Smooth muscle cell (in vitro differentiated cells): Measurements from ENCODE around the gene EBP. TPM values are rescaled to one million over a fixed set of nuclear protein-coding genes. Genes with fewer than 3 reads are reported as not detected.
"Not testable (repeated sequence)": the region's sequence is repeated elsewhere in the genome, so short reads cannot be mapped to it uniquely, and the experiment has no call there.

Experiments
- DNase-seq: peaks from one replicate; lab custom pipeline; 2025; ENCODE audit not compliant: unreplicated experiment; lab: John Stamatoyannopoulos, UW
- H2AFZ ChIP-seq: fragments of 200-600 bp; sonication (generic); 2 replicates; pipeline ENCODE4 v1.6.0; 2016; ENCODE audit warnings: antibody characterized with exemption, low read depth, mild to moderate bottlenecking
- H3F3A ChIP-seq: fragments of 200-600 bp; sonication (generic); 2 replicates; pipeline ENCODE4 v1.6.0; 2017; ENCODE audit warnings: antibody characterized with exemption, low read depth
- H3K27ac ChIP-seq: fragments of 200-600 bp; sonication (generic); 2 replicates; pipeline ENCODE4 v1.5.1; 2016; ENCODE audit warnings: low read depth, mild to moderate bottlenecking
- H3K27me3 ChIP-seq: fragments of 200-600 bp; sonication (generic); 2 replicates; pipeline ENCODE4 v1.6.1; 2016; ENCODE audit warnings: low read depth, mild to moderate bottlenecking
- H3K36me3 ChIP-seq: fragments of 200-600 bp; sonication (generic); 2 replicates; pipeline ENCODE4 v1.5.1; 2016; ENCODE audit warnings: low read depth
- H3K4me1 ChIP-seq: fragments of 200-600 bp; sonication (generic); 2 replicates; pipeline ENCODE4 v1.5.1; 2016; ENCODE audit warnings: low read depth
- H3K4me2 ChIP-seq: fragments of 200-600 bp; sonication (generic); 2 replicates; pipeline ENCODE4 v1.6.0; 2016; ENCODE audit warnings: mild to moderate bottlenecking
- H3K4me3 ChIP-seq: fragments of 200-600 bp; sonication (generic); 2 replicates; pipeline ENCODE4 v1.5.1; 2016; ENCODE audit warnings: mild to moderate bottlenecking
- H3K79me2 ChIP-seq: fragments of 200-600 bp; sonication (generic); 2 replicates; pipeline ENCODE4 v1.6.0; 2016; ENCODE audit warnings: low read depth, mild to moderate bottlenecking
- H3K9ac ChIP-seq: fragments of 200-600 bp; sonication (generic); 2 replicates; pipeline ENCODE4 v1.6.0; 2016; ENCODE audit warnings: low read depth
- H3K9me3 ChIP-seq: fragments of 200-600 bp; sonication (generic); replicated peaks from 2 replicates; pipeline ENCODE4 v1.5.1; 2016; ENCODE audit warnings: low read depth
- H4K20me1 ChIP-seq: fragments of 200-600 bp; sonication (generic); 2 replicates; pipeline ENCODE4 v1.6.0; 2016; ENCODE audit warnings: low read depth
- WGBS: methylation state at CpG from one replicate; pipeline ENCODE4 v1.1.7; 2016; ENCODE audit warnings: low lambda C conversion rate; 5-methylcytosine and 5-hydroxymethylcytosine counted together
- polyA plus RNA-seq: library from polyadenylated mRNA; unstranded; fragments of >200 nt; fragmentation: Nextera tagmentation; extraction: Ambion mirVana; gene quantifications from 2 replicates; pipeline ENCODE4 v1.2.1, GENCODE V29; 2016
- total RNA-seq: library from RNA; depleted of rRNA; stranded (reverse); fragments of >200 nt; gene quantifications from 2 replicates; pipeline ENCODE4 v1.2.3, GENCODE V29; 2014
- TF ChIP-seq, protein P1 (sequence below): fragments of 200-600 bp; sonication (generic); IDR thresholded peaks from 2 replicates; pipeline ENCODE4 v1.5.1; 2017; ENCODE audit warnings: borderline replicate concordance, mild to moderate bottlenecking, antibody characterized with exemption; ENCODE audit not compliant: insufficient read depth, poor library complexity, severe bottlenecking

The EBP gene
- total and polyA plus RNA-seq, 2 experiments from 2014 or later = 63.0 to 85.5 TPM

DNA sequence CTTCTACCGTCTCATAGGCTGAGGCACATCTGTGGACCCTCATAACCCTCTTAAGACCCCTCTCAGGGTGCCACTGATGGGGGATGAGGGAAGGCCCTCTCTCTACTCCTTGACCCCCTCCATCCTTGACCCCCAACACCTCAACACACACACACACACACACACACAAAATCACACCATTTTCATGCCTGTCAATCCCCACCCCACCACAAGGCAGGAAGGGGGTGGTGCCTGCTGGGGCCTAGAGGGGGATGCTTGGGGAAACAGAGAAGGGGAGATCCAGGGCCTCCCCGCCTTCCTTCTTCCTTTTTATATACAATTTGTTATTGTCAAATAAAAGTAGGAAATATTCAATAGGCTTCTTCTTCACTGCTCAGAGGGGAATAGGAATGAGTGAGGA, 1.2 kb upstream of the EBP start:
- H3K4me1 ChIP-seq = no peaks in the 10 kb centered on the region
- WGBS = 96% methylated on average over 2 of the region's 2 CpGs
- peaks cover 6% of the 10 kb centered on the region for H3K79me2 ChIP-seq
- H3K9me3 ChIP-seq = no peaks in the 10 kb centered on the region
- no peak overlapping the region for H3K4me2 ChIP-seq
- no peaks in the 10 kb centered on the region for H3K36me3 ChIP-seq
- TF ChIP-seq, protein P1, sequence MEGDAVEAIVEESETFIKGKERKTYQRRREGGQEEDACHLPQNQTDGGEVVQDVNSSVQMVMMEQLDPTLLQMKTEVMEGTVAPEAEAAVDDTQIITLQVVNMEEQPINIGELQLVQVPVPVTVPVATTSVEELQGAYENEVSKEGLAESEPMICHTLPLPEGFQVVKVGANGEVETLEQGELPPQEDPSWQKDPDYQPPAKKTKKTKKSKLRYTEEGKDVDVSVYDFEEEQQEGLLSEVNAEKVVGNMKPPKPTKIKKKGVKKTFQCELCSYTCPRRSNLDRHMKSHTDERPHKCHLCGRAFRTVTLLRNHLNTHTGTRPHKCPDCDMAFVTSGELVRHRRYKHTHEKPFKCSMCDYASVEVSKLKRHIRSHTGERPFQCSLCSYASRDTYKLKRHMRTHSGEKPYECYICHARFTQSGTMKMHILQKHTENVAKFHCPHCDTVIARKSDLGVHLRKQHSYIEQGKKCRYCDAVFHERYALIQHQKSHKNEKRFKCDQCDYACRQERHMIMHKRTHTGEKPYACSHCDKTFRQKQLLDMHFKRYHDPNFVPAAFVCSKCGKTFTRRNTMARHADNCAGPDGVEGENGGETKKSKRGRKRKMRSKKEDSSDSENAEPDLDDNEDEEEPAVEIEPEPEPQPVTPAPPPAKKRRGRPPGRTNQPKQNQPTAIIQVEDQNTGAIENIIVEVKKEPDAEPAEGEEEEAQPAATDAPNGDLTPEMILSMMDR = no peak
- H2AFZ ChIP-seq = no peak overlapping the region
- no peaks in the 10 kb centered on the region for H4K20me1 ChIP-seq
- H3K4me3 ChIP-seq = no peak overlapping the region
- no peak overlapping the region for H3K9ac ChIP-seq
- H3K27me3 ChIP-seq = no peaks in the 10 kb centered on the region
- no peaks in the 10 kb centered on the region for H3F3A ChIP-seq
- H3K27ac ChIP-seq = no peak overlapping the region
- DNase-seq = no peak

DNA sequence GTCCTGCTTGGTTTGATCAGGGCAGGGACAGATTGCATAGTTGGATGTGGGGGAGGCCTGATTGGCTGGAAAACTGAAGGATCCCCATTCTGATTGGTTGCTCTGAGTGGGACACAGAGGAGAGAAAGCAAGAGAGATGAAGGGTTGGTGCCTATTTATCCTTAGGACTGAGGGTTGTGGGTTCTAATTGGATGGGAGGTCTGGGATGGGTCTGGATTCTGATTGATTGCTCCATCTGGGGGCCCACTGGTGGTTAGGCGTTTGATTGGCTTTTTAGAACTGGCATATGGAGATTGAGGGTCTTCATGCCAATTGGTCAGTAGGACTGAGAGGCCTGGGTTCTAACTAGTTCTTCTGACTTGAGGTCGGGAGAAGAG, 644 bp upstream of the EBP start:
- Histone ChIP-seq H2AFZ (no peak overlapping the region), H3K9ac (no peak overlapping the region), H3F3A (no peaks in the 10 kb centered on the region), H3K79me2 (peaks cover 6% of the 10 kb centered on the region), H3K4me2 (peak overlapping the region; percentile 88), H3K27ac (no peak overlapping the region), H3K9me3 (no peaks in the 10 kb centered on the region), H3K4me1 (no peaks in the 10 kb centered on the region), H3K4me3 (peak overlapping the region; percentile 59), H3K36me3 (no peaks in the 10 kb centered on the region), H3K27me3 (no peaks in the 10 kb centered on the region), H4K20me1 (no peaks in the 10 kb centered on the region)
- DNase-seq = no peak
- WGBS = 57% methylated on average over 2 of the region's 2 CpGs
- TF ChIP-seq, protein P1 = no peak

DNA sequence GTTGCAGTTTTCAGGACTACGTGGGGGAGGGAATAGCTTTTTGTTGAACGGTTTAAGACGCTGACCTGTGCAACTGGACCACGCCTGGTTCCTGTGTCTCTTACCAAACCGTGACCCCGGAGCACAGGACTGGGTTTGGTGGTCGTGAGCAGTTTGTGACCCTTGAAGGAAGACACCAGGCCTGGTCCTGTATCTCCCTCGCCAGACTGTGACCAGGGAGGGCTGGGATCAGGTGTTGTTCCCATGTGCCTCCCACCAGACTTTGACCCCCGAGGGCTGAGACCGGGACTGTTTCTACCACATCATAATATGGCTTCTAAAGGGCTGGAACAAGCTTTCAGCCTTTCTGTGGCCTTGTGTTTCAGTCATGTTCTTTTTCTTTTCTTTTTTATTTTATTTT, 683 bp downstream of the EBP start:
- Histone ChIP-seq H4K20me1 (no peaks in the 10 kb centered on the region), H3F3A (no peaks in the 10 kb centered on the region), H3K9ac (peak overlapping the region; percentile 59), H3K4me3 (peak overlapping the region; percentile 59), H3K4me2 (peak overlapping the region; percentile 88), H3K79me2 (peaks cover 6% of the 10 kb centered on the region), H3K27me3 (no peaks in the 10 kb centered on the region), H3K9me3 (no peaks in the 10 kb centered on the region), H3K27ac (no peak overlapping the region), H2AFZ (peak overlapping the region; percentile 56), H3K36me3 (no peaks in the 10 kb centered on the region), H3K4me1 (no peaks in the 10 kb centered on the region)
- no peak for DNase-seq
- TF ChIP-seq, protein P1 = no peak
- 29% methylated on average over 10 of the region's 10 CpGs for WGBS

DNA sequence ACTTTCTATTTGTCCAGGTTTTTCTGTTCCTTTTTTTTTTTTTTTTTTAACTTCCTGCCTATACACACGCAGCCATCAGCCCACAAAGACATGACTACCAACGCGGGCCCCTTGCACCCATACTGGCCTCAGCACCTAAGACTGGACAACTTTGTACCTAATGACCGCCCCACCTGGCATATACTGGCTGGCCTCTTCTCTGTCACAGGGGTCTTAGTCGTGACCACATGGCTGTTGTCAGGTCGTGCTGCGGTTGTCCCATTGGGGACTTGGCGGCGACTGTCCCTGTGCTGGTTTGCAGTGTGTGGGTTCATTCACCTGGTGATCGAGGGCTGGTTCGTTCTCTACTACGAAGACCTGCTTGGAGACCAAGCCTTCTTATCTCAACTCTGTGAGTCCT, 2.1 kb downstream of the EBP start:
- H3K4me2 ChIP-seq = no peak overlapping the region
- H3K4me1 ChIP-seq = no peaks in the 10 kb centered on the region
- TF ChIP-seq, protein P1 = no peak
- H3F3A ChIP-seq = no peaks in the 10 kb centered on the region
- no peak for DNase-seq
- H2AFZ ChIP-seq = no peak overlapping the region
- H3K9ac ChIP-seq = no peak overlapping the region
- H3K4me3 ChIP-seq = no peak overlapping the region
- H3K36me3 ChIP-seq = no peaks in the 10 kb centered on the region
- peaks cover 6% of the 10 kb centered on the region for H3K79me2 ChIP-seq
- H3K27me3 ChIP-seq = no peaks in the 10 kb centered on the region
- H3K9me3 ChIP-seq = no peaks in the 10 kb centered on the region
- H3K27ac ChIP-seq = no peak overlapping the region
- no peaks in the 10 kb centered on the region for H4K20me1 ChIP-seq
- WGBS = 95% methylated on average over 12 of the region's 12 CpGs

DNA sequence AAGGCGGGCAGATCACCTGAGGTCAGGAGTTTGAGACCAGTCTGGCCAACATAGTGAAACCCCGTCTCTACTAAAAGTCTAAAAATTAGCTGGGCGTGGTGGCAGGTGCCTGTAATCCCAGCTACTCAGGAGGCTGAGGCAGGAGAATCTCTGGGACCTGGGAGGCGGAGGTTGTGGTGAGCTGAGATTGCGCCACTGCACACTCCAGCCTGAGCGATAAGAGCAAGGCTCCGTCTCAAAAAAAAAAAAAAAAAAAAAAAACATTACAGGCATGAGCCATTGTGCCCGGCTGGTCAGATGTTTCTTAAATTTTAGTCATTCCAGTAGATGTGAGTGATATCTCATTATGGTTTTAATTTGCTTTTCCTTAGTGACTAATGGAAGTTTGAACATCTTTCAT, 4.2 kb downstream of the EBP start:
- H3K4me3 ChIP-seq, H2AFZ ChIP-seq, H3K9ac ChIP-seq, H3K9me3 ChIP-seq, H4K20me1 ChIP-seq, DNase-seq, H3K79me2 ChIP-seq, H3K36me3 ChIP-seq, H3K27me3 ChIP-seq, H3F3A ChIP-seq, H3K4me1 ChIP-seq, H3K4me2 ChIP-seq, H3K27ac ChIP-seq: not testable (repeated sequence)
- 85% methylated on average over 8 of the region's 8 CpGs for WGBS
